HG03159 (cell line): ENCODE data around the gene PRR33.

Experiments used
- ATAC-seq: cut with Tn5 transposase; IDR thresholded peaks from one replicate; pipeline ENCODE4 v1.9.1; 2021; ENCODE audit warnings: mild to moderate bottlenecking, moderate library complexity; ENCODE audit not compliant: unreplicated experiment

PRR33 gene

GRCh38 chr11:1928470-1928890, 36.8 kb upstream of the PRR33 start:
- no peak for ATAC-seq

- ATAC-seq, result no peak
Observed at GRCh38 chr11:1927848-1928469, 36.3 kb upstream of the PRR33 start.

GRCh38 chr11:1927026-1927847, 35.5 kb upstream of the PRR33 start:
- no peak for ATAC-seq

- ATAC-seq, result no peak
Observed at GRCh38 chr11:1926156-1927025, 34.7 kb upstream of the PRR33 start.

- no peak for ATAC-seq
Observed at GRCh38 chr11:1925373-1926155, 33.9 kb upstream of the PRR33 start.

- ATAC-seq, result no peak
Observed at GRCh38 chr11:1924646-1925372, 33.1 kb upstream of the PRR33 start.

GRCh38 chr11:1924181-1924580, 32.5 kb upstream of the PRR33 start:
- ATAC-seq, result no peak

- ATAC-seq, result no peak
Observed at GRCh38 chr11:1923201-1923956, 31.7 kb upstream of the PRR33 start.

- no peak for ATAC-seq
Observed at GRCh38 chr11:1922481-1923081, 30.9 kb upstream of the PRR33 start.

GRCh38 chr11:1921574-1922141, 30.0 kb upstream of the PRR33 start:
- ATAC-seq, result no peak

- no peak for ATAC-seq
Observed at GRCh38 chr11:1920909-1921573, 29.3 kb upstream of the PRR33 start.

GRCh38 chr11:1920128-1920908, 28.6 kb upstream of the PRR33 start:
- ATAC-seq, result no peak

GRCh38 chr11:1919391-1920127, 27.9 kb upstream of the PRR33 start, which contains the start of gene TNNT3:
Gene TNNT3 (plus strand): TSS chr11:1919703. CDS start chr11:1922875, 3,172 bp downstream.
- no peak for ATAC-seq

- ATAC-seq, result no peak
Observed at GRCh38 chr11:1918436-1919315, 27.0 kb upstream of the PRR33 start.
